SU-DHL-6 (cell line): ENCODE measurements around the gene LAPTM5.

Experiments
- H2AFZ ChIP-seq: fragments of 200-600 bp; sonication (generic); 2 replicates; pipeline ENCODE4 v1.6.1; 2014; ENCODE audit warnings: low read depth, mild to moderate bottlenecking, moderate library complexity, mixed read lengths, antibody characterized with exemption, low read length; ENCODE audit not compliant: severe bottlenecking
- H3F3A ChIP-seq: fragments of 200-600 bp; shearing (Covaris generic); 2 replicates; pipeline ENCODE4 v1.6.0; 2016; ENCODE audit warnings: antibody characterized with exemption, mild to moderate bottlenecking; ENCODE audit not compliant: insufficient read depth
- H3K27ac ChIP-seq: fragments of 200-600 bp; sonication (generic); 2 replicates; pipeline ENCODE4 v1.5.1; 2016; ENCODE audit warnings: low read depth, mild to moderate bottlenecking, low read length, moderate library complexity, mixed read lengths
- H3K27me3 ChIP-seq: fragments of 200-600 bp; sonication (generic), shearing (Covaris generic); 2 replicates; pipeline ENCODE4 v1.6.0; 2014; ENCODE audit warnings: mild to moderate bottlenecking, low read length
- H3K36me3 ChIP-seq: fragments of 200-600 bp; sonication (generic); 2 replicates; pipeline ENCODE4 v1.6.1; 2014; ENCODE audit warnings: mild to moderate bottlenecking, low read length, mixed read lengths
- H3K4me2 ChIP-seq: fragments of 300-600, 200-600 bp; shearing (Covaris generic), sonication (generic); 2 replicates; pipeline ENCODE4 v1.6.0; 2014; ENCODE audit warnings: low read length, low read depth, mild to moderate bottlenecking; ENCODE audit not compliant: poor library complexity, severe bottlenecking
- H3K4me3 ChIP-seq: fragments of 200-600 bp; sonication (generic); 2 replicates; pipeline ENCODE4 v1.5.1; 2014; ENCODE audit warnings: antibody characterized with exemption, low read length, mild to moderate bottlenecking, mixed read lengths; ENCODE audit not compliant: insufficient read depth, poor library complexity, severe bottlenecking
- H3K79me2 ChIP-seq: fragments of 200-600 bp; sonication (generic); 2 replicates; pipeline ENCODE4 v1.6.1; 2014; ENCODE audit warnings: mild to moderate bottlenecking, low read length, moderate library complexity; ENCODE audit not compliant: insufficient read depth
- H3K9ac ChIP-seq: fragments of 200-600 bp; sonication (generic); 2 replicates; pipeline ENCODE4 v1.7.0; 2014; ENCODE audit warnings: mild to moderate bottlenecking, low read length
- H3K9me2 ChIP-seq: fragments of 200-600 bp; sonication (generic); replicated peaks from 2 replicates; pipeline ENCODE4 v1.6.1; 2014; ENCODE audit warnings: low read length; ENCODE audit not compliant: insufficient read depth
- H3K9me3 ChIP-seq: fragments of 200-600 bp; sonication (generic); 2 replicates; pipeline ENCODE4 v1.6.1; 2014; ENCODE audit warnings: low read length, mixed read lengths; ENCODE audit not compliant: insufficient read depth
- H4K20me1 ChIP-seq: fragments of 200-600 bp; sonication (generic); 2 replicates; pipeline ENCODE4 v1.6.1; 2014; ENCODE audit warnings: low read depth, mild to moderate bottlenecking, antibody characterized with exemption, low read length, moderate library complexity, mixed read lengths
- EZH2phosphoT487 ChIP-seq: fragments of 200-600 bp; sonication (generic), shearing (Covaris generic); conservative IDR thresholded peaks from 2 replicates; pipeline ENCODE4 v1.6.1; 2018; ENCODE audit warnings: mild to moderate bottlenecking, antibody characterized with exemption, low read length, moderate library complexity, mixed read lengths
- TF ChIP-seq, protein P1 (sequence below): fragments of 200-600 bp; sonication (generic); IDR thresholded peaks from one replicate; pipeline ENCODE4 v1.5.1; 2017; ENCODE audit warnings: antibody characterized with exemption, mild to moderate bottlenecking, low read length, moderate library complexity; ENCODE audit not compliant: insufficient read depth, poor library complexity, severe bottlenecking

Gene LAPTM5

DNA sequence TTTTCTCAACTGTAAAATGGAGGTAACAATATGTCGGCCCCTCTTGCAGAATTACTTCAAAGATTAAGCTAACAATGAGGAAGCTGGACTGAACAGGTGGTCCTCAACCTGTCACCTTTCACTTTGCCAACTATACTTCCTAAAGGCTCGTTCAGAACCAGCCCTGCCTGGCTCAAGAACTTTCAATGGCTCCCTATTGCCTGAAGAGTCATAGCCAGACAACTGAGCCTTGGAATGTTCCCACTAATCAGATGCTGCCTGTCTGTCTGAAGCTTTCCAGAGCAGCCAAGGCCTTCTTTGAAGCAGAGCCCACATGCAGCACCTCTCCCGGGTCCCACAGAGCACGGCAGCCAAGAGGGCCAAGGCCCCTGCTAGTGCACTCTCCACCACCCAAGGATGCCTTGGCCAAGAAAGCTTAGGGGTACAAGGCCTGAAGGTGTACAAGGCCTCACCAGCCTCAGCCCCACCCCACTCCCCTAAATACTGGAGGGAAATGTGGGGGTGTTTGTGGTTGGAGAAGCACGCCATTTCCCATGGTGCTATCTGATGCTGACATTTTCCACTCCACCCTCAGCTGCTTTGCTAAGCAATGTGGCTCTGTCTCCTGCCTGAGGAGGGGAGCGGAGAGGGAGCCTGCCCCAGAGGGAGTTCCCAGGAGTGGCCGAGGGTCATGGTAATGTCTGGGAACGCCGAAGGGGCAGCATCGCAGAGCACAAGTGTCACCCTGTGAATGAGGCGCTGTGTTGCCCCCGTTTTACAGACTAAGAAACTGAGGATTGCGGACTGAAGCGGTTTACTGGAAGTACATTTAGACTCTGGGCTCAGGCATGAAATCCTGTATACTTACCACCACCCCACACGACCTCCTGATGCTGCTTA lies 8.2 kb upstream of the LAPTM5 start:
- Histone ChIP-seq H3K9me2 (no peaks in the 10 kb centered on the region), H3K79me2 (no peaks in the 10 kb centered on the region), H3K9ac (no peak overlapping the region), H3K27ac (peak overlapping the region; percentile 53), H3K36me3 (no peaks in the 10 kb centered on the region), H3K27me3 (no peaks in the 10 kb centered on the region), H2AFZ (no peak overlapping the region), H3K9me3 (no peaks in the 10 kb centered on the region), H4K20me1 (no peaks in the 10 kb centered on the region), H3K4me2 (no peak overlapping the region), H3K4me3 (no peak overlapping the region), H3F3A (peaks cover 38% of the 10 kb centered on the region)
- TF ChIP-seq, protein P1, sequence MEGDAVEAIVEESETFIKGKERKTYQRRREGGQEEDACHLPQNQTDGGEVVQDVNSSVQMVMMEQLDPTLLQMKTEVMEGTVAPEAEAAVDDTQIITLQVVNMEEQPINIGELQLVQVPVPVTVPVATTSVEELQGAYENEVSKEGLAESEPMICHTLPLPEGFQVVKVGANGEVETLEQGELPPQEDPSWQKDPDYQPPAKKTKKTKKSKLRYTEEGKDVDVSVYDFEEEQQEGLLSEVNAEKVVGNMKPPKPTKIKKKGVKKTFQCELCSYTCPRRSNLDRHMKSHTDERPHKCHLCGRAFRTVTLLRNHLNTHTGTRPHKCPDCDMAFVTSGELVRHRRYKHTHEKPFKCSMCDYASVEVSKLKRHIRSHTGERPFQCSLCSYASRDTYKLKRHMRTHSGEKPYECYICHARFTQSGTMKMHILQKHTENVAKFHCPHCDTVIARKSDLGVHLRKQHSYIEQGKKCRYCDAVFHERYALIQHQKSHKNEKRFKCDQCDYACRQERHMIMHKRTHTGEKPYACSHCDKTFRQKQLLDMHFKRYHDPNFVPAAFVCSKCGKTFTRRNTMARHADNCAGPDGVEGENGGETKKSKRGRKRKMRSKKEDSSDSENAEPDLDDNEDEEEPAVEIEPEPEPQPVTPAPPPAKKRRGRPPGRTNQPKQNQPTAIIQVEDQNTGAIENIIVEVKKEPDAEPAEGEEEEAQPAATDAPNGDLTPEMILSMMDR, result no peak
- no peak for TF ChIP-seq EZH2phosphoT487

GRCh38 chr1:30764939-30765555 lies 7.5 kb upstream of the LAPTM5 start:
- H3K9ac ChIP-seq, result no peak overlapping the region

GRCh38 chr1:30764396-30764795 lies 6.8 kb upstream of the LAPTM5 start:
- H4K20me1 ChIP-seq, result no peaks in the 10 kb centered on the region
- no peaks in the 10 kb centered on the region for H3K79me2 ChIP-seq
- no peak overlapping the region for H2AFZ ChIP-seq
- peaks cover 49% of the 10 kb centered on the region for H3F3A ChIP-seq
- no peak overlapping the region for H3K9ac ChIP-seq
- TF ChIP-seq, protein P1, result no peak
- no peak for TF ChIP-seq EZH2phosphoT487
- no peaks in the 10 kb centered on the region for H3K36me3 ChIP-seq
- no peak overlapping the region for H3K4me2 ChIP-seq
- H3K27me3 ChIP-seq, result no peaks in the 10 kb centered on the region
- H3K4me3 ChIP-seq, result no peak overlapping the region
- H3K9me2 ChIP-seq, result no peaks in the 10 kb centered on the region
- no peaks in the 10 kb centered on the region for H3K9me3 ChIP-seq
- H3K27ac ChIP-seq, result peak overlapping the region; percentile 53

More at GRCh38 chr1:30764939-30765555, 7.5 kb upstream of the LAPTM5 start:
- no peak for TF ChIP-seq EZH2phosphoT487
- TF ChIP-seq, protein P1, result no peak
- peak overlapping the region; percentile 53 for H3K27ac ChIP-seq
- no peaks in the 10 kb centered on the region for H3K36me3 ChIP-seq
- H2AFZ ChIP-seq, result no peak overlapping the region
- H3K79me2 ChIP-seq, result no peaks in the 10 kb centered on the region
- H3K9me2 ChIP-seq, result no peaks in the 10 kb centered on the region
- no peak overlapping the region for H3K4me2 ChIP-seq
- no peaks in the 10 kb centered on the region for H3K27me3 ChIP-seq
- no peaks in the 10 kb centered on the region for H4K20me1 ChIP-seq
- peaks cover 45% of the 10 kb centered on the region for H3F3A ChIP-seq
- H3K4me3 ChIP-seq, result no peak overlapping the region
- H3K9me3 ChIP-seq, result no peaks in the 10 kb centered on the region
